GM04504 (cell line): ENCODE data around the gene ACTR3C.
"Not testable (repeated sequence)": the region's sequence is repeated elsewhere in the genome, so short reads cannot be mapped to it uniquely, and the experiment has no call there.

Experiments
- DNase-seq: peaks from one replicate; pipeline ENCODE4 v3.0.0-alpha.2; 2012; ENCODE audit warnings: low read depth

The ACTR3C gene

GRCh38 chr7:150313870-150314269 is 9.5 kb downstream of the ACTR3C start:
- DNase-seq, result no peak

- DNase-seq, result no peak
Observed at GRCh38 chr7:150313367-150313809, 10.0 kb downstream of the ACTR3C start.

- not testable (repeated sequence) for DNase-seq
Observed at GRCh38 chr7:150312649-150313366, 10.5 kb downstream of the ACTR3C start.

GRCh38 chr7:150311711-150312110 is 11.6 kb downstream of the ACTR3C start:
- no peak for DNase-seq

- DNase-seq, result no peak
Observed at GRCh38 chr7:150311146-150311545, 12.2 kb downstream of the ACTR3C start.

GRCh38 chr7:150308575-150308974 is 14.8 kb downstream of the ACTR3C start:
- no peak for DNase-seq

- no peak for DNase-seq
Observed at GRCh38 chr7:150307904-150308303, 15.4 kb downstream of the ACTR3C start.

GRCh38 chr7:150307129-150307528 is 16.2 kb downstream of the ACTR3C start:
- no peak for DNase-seq

- DNase-seq, result not testable (repeated sequence)
Observed at GRCh38 chr7:150306377-150306776, 17.0 kb downstream of the ACTR3C start.

GRCh38 chr7:150305903-150306284 is 17.5 kb downstream of the ACTR3C start:
- not testable (repeated sequence) for DNase-seq

- DNase-seq, result not testable (repeated sequence)
Observed at GRCh38 chr7:150305259-150305902, 18.0 kb downstream of the ACTR3C start.

GRCh38 chr7:150304499-150305258 is 18.7 kb downstream of the ACTR3C start:
- not testable (repeated sequence) for DNase-seq

- DNase-seq, result not testable (repeated sequence)
Observed at GRCh38 chr7:150302908-150303310, 20.4 kb downstream of the ACTR3C start.

- not testable (repeated sequence) for DNase-seq
Observed at GRCh38 chr7:150297978-150298377, 25.4 kb downstream of the ACTR3C start.

- not testable (repeated sequence) for DNase-seq
Observed at GRCh38 chr7:150296802-150297201, 26.5 kb downstream of the ACTR3C start.

GRCh38 chr7:150295614-150296013 is 27.7 kb downstream of the ACTR3C start:
- DNase-seq, result not testable (repeated sequence)

GRCh38 chr7:150295027-150295426 is 28.3 kb downstream of the ACTR3C start:
- DNase-seq, result not testable (repeated sequence)

GRCh38 chr7:150290317-150290716 is 33.0 kb downstream of the ACTR3C start:
- DNase-seq, result not testable (repeated sequence)

- DNase-seq, result not testable (repeated sequence)
Observed at GRCh38 chr7:150288816-150289215, 34.5 kb downstream of the ACTR3C start.

GRCh38 chr7:150287815-150288214 is 35.5 kb downstream of the ACTR3C start:
- DNase-seq, result not testable (repeated sequence)

GRCh38 chr7:150285849-150286754 is 37.2 kb downstream of the ACTR3C start:
- DNase-seq, result not testable (repeated sequence)

GRCh38 chr7:150283608-150284007 is 39.7 kb downstream of the ACTR3C start:
- not testable (repeated sequence) for DNase-seq
